ENCODE data around the gene CLN5.

Gene CLN5

GRCh38 chr13:77022341-77022740, 30.5 kb downstream of the CLN5 start:
- DNase-seq, result no peak

DNA sequence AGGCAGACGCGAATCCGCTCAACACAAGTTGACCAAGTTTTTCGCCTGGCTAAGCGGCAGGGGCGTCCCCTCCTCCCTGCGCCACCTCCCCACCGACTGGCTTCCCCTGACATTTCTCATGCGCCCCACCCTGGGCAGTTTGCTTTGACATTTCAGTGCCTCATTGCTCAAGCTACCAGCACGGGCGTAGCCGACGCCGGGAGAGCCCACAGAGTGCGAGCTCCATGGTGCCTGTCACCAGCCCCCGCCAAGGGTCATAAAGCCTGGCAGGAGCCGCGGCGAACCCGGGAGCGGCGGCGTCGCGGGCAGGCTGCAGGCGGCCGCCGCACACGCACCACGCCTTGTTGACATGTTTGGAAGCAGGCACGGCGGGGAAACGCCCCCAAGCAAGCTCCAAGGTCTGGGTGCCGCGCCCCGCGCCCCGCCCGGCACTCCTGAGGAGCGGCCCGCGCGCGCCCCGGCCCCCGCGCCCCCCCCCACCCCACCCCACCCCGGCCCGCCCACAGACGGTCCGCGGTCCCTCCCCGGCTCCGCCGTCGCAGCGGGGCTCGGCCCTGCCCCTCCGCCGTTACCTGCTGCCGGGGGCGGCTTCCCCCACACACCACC, 34.5 kb downstream of the CLN5 start:
- DNase-seq, result peak; percentile 54

- peak; percentile 96 for DNase-seq
Observed at GRCh38 chr13:77026861-77027621, 35.2 kb downstream of the CLN5 start, which contains the start of gene FBXL3. FBXL3 (minus strand) TSS chr13:77027159; CDS start chr13:77021860, 5,299 bp downstream.

- DNase-seq, result no peak
Observed at GRCh38 chr13:77028202-77028601, 36.3 kb downstream of the CLN5 start.

DNA sequence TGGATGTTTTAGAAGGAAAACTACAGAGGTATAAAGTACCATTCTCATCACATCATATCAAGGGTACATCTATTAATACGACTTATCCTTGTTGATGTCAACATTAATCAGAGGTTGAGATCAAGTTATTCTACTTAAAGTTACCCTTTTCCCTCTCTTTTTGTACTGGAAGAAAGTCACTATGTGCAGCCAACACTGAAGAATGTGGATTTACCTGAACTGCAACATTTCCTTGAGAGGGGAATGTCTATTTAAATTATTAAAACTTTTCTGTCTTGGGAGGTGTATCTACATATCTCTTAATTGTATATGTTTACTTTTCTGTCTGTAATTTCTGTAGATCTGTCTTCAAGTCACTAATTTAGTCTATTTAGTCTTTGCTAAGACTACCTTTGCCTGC, 37.6 kb downstream of the CLN5 start:
- DNase-seq, result no peak

DNA sequence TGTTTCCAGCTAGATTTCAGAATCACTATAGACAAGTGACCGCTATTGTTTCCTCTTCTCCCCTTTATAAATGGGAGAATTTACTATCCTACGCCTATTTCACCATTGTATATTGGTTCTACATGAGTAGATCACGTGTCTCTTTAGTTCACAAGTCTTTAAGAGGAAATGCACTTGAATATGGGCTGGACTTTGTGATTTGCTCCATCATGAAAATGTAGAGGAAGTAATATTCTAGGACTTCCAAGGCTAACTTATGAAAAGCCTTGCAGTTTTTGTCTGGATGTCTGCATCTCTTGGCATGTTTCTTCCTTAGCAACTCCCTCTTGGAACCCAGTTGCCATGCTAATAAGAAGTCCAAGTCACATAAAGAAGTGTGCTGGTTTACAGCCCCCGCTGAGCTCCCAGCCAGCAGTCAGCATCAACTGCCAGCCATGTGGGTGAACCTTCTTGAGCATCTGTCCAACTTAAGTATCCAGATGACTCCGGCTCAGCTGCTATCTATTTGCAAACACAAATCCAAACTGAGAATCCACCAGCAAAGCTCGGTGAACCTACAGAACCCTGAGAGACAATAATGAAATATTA, 39.9 kb downstream of the CLN5 start:
- DNase-seq, result no peak

DNA sequence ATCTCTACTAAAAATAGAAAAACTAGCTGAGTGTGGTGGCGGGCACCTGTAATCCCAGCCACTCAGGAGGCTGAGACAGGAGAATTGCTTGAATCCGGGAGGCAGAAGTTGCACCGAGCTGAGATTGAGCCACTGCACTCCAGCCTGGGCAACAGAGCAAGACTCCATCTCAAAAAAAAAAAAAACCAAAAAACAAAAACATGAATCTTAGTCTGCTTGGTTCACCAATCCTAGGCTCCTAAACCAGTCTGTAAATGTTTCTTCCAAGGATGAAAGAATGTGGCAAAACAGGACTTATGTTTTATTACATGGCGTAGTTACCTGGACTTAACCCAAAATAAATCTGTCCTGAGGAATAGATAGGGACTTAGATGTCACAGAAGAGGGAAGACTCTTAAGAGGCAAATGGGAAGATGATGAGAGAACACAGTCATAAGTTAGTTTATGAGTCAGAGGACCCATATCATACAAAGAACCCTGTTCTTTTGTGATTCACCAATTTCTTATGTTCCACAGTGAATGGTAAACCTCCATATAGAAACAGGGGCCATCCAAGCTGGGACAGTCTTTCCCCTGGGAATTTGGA, 41.9 kb downstream of the CLN5 start:
- no peak for DNase-seq

GRCh38 chr13:77034881-77035280, 43.0 kb downstream of the CLN5 start:
- DNase-seq, result no peak

GRCh38 chr13:77036279-77036678, 44.4 kb downstream of the CLN5 start:
- DNase-seq, result no peak

GRCh38 chr13:77038907-77039480, 47.1 kb downstream of the CLN5 start:
- no peak for DNase-seq

DNA sequence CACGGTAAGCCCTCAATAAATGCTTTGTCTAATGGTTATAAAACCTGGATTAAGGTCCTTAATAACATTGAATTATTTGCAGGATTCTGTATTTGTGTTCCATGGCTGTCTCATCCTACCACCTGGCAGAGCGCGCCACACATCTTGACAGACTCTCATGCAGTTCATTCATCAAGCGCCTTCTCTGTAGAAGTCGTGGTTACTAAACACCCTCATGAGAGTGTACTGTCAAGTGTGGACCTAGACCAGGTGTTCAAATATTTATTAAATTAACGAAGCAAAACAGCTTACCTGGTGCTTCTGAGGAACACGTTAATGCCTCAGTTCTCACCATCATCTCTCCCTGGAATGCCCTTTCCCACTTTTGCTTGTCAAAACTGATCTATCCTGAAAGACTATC, 48.2 kb downstream of the CLN5 start:
- DNase-seq, result no peak

DNA sequence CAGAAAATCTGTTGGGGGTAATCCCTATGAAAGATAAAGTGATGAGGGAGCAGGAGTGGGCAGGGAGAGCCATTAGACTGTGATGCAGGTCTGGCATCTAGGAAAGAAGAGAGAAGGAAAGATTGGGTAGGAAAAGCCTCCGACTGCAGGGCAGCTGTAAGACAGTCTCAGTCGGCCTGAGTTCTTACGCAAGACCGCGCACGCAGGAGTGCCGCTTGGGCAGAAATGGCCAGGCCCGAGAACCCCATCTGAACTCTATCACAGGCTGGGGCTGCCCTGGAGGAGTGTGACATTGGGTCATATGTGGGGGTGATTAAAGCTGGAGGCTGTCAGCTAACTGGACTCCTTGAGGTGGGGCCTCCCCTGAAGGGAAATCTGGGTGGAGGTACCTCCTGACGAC, 49.0 kb downstream of the CLN5 start:
- DNase-seq, result no peak

DNA sequence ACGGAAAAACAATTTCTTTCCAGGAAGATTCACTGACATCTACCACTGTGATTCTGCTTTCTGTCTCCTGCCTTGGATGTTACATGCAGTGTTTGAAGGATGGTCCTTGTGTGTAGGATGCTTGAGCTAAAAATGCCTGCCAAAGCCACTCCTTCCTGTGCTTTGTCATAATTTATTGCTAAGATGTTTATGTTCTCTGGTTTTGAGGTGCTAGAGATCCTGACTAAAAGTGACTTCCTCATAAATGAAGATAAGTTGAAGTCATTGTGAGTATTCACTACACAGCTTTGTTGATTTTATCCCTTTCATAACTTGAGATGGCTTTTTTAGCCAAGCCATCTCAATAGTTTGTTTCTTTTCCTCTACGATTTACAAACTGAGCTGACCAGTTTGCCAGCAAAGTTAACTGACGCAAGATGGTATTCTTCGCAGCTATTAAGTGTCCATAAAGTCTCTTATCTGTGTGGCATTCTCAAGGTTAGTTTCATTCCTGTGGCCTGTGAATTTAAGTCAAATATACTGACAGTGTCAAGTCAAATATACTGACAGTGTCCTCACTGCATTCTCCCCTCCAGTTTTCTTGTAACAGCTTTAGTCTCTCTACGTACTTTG, 50.8 kb downstream of the CLN5 start:
- peak; percentile 7 for DNase-seq

- DNase-seq, result no peak
Observed at GRCh38 chr13:77047649-77048343, 55.9 kb downstream of the CLN5 start.

DNA sequence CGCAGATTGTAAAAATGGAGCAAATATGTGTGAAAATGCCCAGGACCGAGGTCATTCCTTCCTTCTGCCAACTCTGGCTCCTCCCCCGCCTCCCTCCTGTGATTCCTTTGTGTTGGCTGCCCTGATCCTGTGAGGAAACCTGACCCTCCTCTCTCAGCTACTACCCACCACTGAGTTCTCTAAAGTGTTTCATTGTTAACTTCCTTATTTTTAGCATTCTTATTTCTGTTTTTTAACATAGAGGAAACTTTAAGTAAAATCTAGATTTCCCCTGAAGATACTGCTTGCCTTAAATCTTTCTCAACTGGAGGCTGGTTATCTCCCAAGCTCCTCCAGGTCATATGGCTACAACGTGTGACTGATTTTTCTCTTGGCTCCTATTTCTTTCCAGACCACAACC, 56.8 kb downstream of the CLN5 start:
- DNase-seq, result no peak

- DNase-seq, result no peak
Observed at GRCh38 chr13:77053192-77053591, 61.3 kb downstream of the CLN5 start.
